ENCODE measurements around the gene EPB41L4B.

DNA sequence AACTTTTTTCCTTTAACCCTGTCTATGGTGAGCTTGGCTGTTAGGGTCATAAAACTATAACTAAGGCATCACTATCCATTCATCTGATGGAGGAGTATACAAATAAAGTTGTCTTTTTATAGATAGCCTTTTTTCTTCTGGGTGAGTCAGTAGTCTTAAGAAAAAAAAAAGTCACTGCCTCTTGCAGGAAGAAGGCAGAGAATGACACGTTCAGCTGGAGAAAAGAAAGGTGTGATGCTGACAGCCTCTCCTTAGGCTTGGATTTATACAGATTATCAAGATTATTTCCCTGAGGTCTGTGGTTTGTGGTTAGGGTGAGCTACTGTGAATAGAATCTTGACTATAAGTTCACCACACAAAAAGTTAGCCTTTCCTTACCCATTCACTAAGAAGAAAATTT, 23.0 kb downstream of the EPB41L4B start:
- TF ChIP-seq, protein P1, sequence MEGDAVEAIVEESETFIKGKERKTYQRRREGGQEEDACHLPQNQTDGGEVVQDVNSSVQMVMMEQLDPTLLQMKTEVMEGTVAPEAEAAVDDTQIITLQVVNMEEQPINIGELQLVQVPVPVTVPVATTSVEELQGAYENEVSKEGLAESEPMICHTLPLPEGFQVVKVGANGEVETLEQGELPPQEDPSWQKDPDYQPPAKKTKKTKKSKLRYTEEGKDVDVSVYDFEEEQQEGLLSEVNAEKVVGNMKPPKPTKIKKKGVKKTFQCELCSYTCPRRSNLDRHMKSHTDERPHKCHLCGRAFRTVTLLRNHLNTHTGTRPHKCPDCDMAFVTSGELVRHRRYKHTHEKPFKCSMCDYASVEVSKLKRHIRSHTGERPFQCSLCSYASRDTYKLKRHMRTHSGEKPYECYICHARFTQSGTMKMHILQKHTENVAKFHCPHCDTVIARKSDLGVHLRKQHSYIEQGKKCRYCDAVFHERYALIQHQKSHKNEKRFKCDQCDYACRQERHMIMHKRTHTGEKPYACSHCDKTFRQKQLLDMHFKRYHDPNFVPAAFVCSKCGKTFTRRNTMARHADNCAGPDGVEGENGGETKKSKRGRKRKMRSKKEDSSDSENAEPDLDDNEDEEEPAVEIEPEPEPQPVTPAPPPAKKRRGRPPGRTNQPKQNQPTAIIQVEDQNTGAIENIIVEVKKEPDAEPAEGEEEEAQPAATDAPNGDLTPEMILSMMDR (IDR thresholded peaks at IDR 0.05; ENCODE audit: low read length), result no peak
- TF ChIP-seq EZH2 (IDR thresholded peaks at IDR 0.05; ENCODE audit: borderline replicate concordance, low read length), result no peak

Measured in OCI-LY1 (cell line).